Caco-2 (cell line): Measurements from ENCODE around the gene UQCRH. TPM values are rescaled to one million over a fixed set of nuclear protein-coding genes. Genes with fewer than 3 reads are reported as not detected.

ENCODE experiments used
- BruUV-seq: library from RNA; stranded (reverse); fragments of 400-500 nt; replicated peaks from 2 replicates; lab custom pipeline; 2021; lab: Mats Ljungman, UMichigan
- CTCF ChIA-PET: fragments of 300-600 bp; sonication (Branson Sonifier 250); formaldehyde crosslinking; loops from one replicate; lab custom pipeline; 2022; ENCODE audit warnings: antibody characterized with exemption; lab: Charles Lee
- POLR2A ChIA-PET: fragments of 300-600 bp; sonication (Branson Sonifier 250); formaldehyde crosslinking; loops from one replicate; lab custom pipeline; 2022; ENCODE audit warnings: antibody characterized with exemption; lab: Charles Lee
- DNase-seq, 2 experiments: peaks; one replicate each; pipeline versions ENCODE4 v3.0.0 to v3.0.0-alpha.2; 2020 to 2022
- H3K27me3 ChIP-seq: replicated peaks from 2 replicates; pipeline ENCODE4 v1.6.0; 2011; ENCODE audit warnings: low read length; ENCODE audit not compliant: control insufficient read depth, insufficient read depth
- H3K36me3 ChIP-seq: 2 replicates; pipeline ENCODE4 v1.5.1; 2011; ENCODE audit warnings: low read length; ENCODE audit not compliant: control insufficient read depth, insufficient read depth
- H3K4me1 ChIP-seq: fragments of 250-450 bp; sonication (Bioruptor Pico); 2 replicates; pipeline ENCODE4 v1.5.1; 2020; ENCODE audit warnings: mild to moderate bottlenecking
- H3K4me3 ChIP-seq: 2 replicates; pipeline ENCODE4 v1.5.1; 2011; ENCODE audit warnings: low read depth, mild to moderate bottlenecking, control low read depth, low read length
- H3K9me3 ChIP-seq: fragments of 250-450 bp; sonication (Bioruptor Pico); 2 replicates; pipeline ENCODE4 v1.5.1; 2020; ENCODE audit warnings: mild to moderate bottlenecking, moderate library complexity
- H3K27ac Mint-ChIP-seq: one replicate; pipeline ENCODE4 v1.8.0; 2022; ENCODE audit warnings: mixed read lengths; ENCODE audit not compliant: unreplicated experiment
- H3K27me3 Mint-ChIP-seq: one replicate; pipeline ENCODE4 v1.8.0; 2022; ENCODE audit warnings: mixed read lengths; ENCODE audit not compliant: insufficient read depth, unreplicated experiment
- H3K36me3 Mint-ChIP-seq: one replicate; pipeline ENCODE4 v1.8.0; 2022; ENCODE audit warnings: mild to moderate bottlenecking, mixed read lengths; ENCODE audit not compliant: insufficient read depth, unreplicated experiment
- H3K4me1 Mint-ChIP-seq: one replicate; pipeline ENCODE4 v1.8.0; 2022; ENCODE audit warnings: low read depth, mixed read lengths; ENCODE audit not compliant: unreplicated experiment
- H3K4me3 Mint-ChIP-seq: one replicate; pipeline ENCODE4 v1.8.0; 2022; ENCODE audit warnings: mild to moderate bottlenecking, moderate library complexity, mixed read lengths; ENCODE audit not compliant: unreplicated experiment
- H3K9me3 Mint-ChIP-seq: one replicate; pipeline ENCODE4 v1.8.0; 2022; ENCODE audit warnings: mixed read lengths; ENCODE audit not compliant: unreplicated experiment
- CTCF ChIP-seq, 2 experiments: fragments of 200-600 bp in 1 of 2; IDR thresholded peaks; 1 replicate in 1 of 2; 2 replicates in 1 of 2; pipeline versions ENCODE4 v1.5.1 to v1.8.0; 2011 to 2022; ENCODE audit warnings: antibody characterized with exemption in 1 of 2, control low read depth in 1 of 2, inconsistent platforms in 1 of 2, low read depth in 1 of 2, low read length in 1 of 2, mild to moderate bottlenecking in 1 of 2, moderate library complexity in 1 of 2; ENCODE audit not compliant: insufficient read depth in 1 of 2, severe bottlenecking in 1 of 2, unreplicated experiment in 1 of 2
- intact Hi-C: fragments of 100-400 bp; cut with micrococcal nuclease; formaldehyde crosslinking; loops from one replicate; pipeline ENCODE4 v1.10.0; 2022; ENCODE audit not compliant: unreplicated experiment
- total RNA-seq: library from RNA; stranded (reverse); gene quantifications from 2 replicates; pipeline ENCODE4 v1.2.3, GENCODE V29; 2022

The UQCRH gene
- total RNA-seq, 1 experiment from 2014 or later: 277 TPM

GRCh38 chr1:46340404-46341221 is 37.1 kb downstream of the UQCRH start, which contains the start of gene NSUN4:
Gene NSUN4, plus strand, starts transcription at chr1:46340807. Its CDS starts 20 bp downstream, at chr1:46340827.
- POLR2A ChIA-PET: interaction anchor here (0.6 to 1.2 kb wide), 3 partner anchors 38 to 1540 kb away, joined by 3 to 6 read pairs (median 5); partner anchors contain the start of genes PLK3 and RAD54L

GRCh38 chr1:46341222-46342083 is 38.0 kb downstream of the UQCRH start:
- intact Hi-C loops: loop anchor here (2.0 to 10.0 kb wide), 2 partner anchors 39 to 57 kb away; partner anchors contain the start of genes LRRC41 and UQCRH
- no peak for TF ChIP-seq CTCF (IDR thresholded peaks at IDR 0.05; ENCODE audit: insufficient read depth in 1 of 2, low read depth in 1 of 2, low read length in 1 of 2, severe bottlenecking in 1 of 2, unreplicated experiment in 1 of 2)
- no peaks in the 10 kb centered on the region for H3K36me3 ChIP-seq
- H3K4me3 Mint-ChIP-seq: peak overlapping the region; percentile 93
- BruUV-seq: no TSS peak
- peak overlapping the region; percentile 95 for H3K27ac Mint-ChIP-seq
- H3K4me3 ChIP-seq: peak overlapping the region; percentile 69
- ChIA-PET CTCF (no interaction called here), POLR2A (interaction anchor here (0.6 kb wide), 1 partner anchor 1541 kb away, joined by 3 read pairs; the partner anchor contains the start of gene PLK3)
- no peaks in the 10 kb centered on the region for H3K27me3 ChIP-seq
- no peaks in the 10 kb centered on the region for H3K4me1 ChIP-seq
- H3K4me1 Mint-ChIP-seq: peaks cover 18% of the 10 kb centered on the region
- H3K9me3 Mint-ChIP-seq: no peaks in the 10 kb centered on the region
- DNase-seq: peak in 1 of 2 experiments; percentile 7
- H3K36me3 Mint-ChIP-seq: peaks cover 25% of the 10 kb centered on the region
- no peaks in the 10 kb centered on the region for H3K9me3 ChIP-seq
- H3K27me3 Mint-ChIP-seq: no peaks in the 10 kb centered on the region

More at GRCh38 chr1:46340404-46341221, 37.1 kb downstream of the UQCRH start, which contains the start of gene NSUN4:
- Mint-ChIP-seq H3K9me3 (no peaks in the 10 kb centered on the region), H3K36me3 (peaks cover 22% of the 10 kb centered on the region), H3K27me3 (no peaks in the 10 kb centered on the region), H3K4me1 (peaks cover 18% of the 10 kb centered on the region), H3K27ac (peak within 1 kb of the TSS; percentile 95), H3K4me3 (peak within 1 kb of the TSS; percentile 93)
- no peaks in the 10 kb centered on the region for H3K4me1 ChIP-seq
- no peaks in the 10 kb centered on the region for H3K36me3 ChIP-seq
- TSS peak; percentile 85 for BruUV-seq
- peak within 1 kb of the TSS; percentile 69 for H3K4me3 ChIP-seq
- H3K9me3 ChIP-seq: no peaks in the 10 kb centered on the region
- CTCF ChIA-PET: interaction anchor here (0.6 to 1.2 kb wide), 5 partner anchors 24 to 117 kb away, joined by 3 to 8 read pairs (median 3); no protein-coding TSS in a partner anchor
- intact Hi-C loops: loop anchor here (1.0 to 10.0 kb wide), 3 partner anchors 38 to 93 kb away; partner anchors contain the start of genes LRRC41, RAD54L and UQCRH
- peak; percentile 84 to 87 for DNase-seq
- TF ChIP-seq CTCF (IDR thresholded peaks at IDR 0.05; ENCODE audit: insufficient read depth in 1 of 2, low read depth in 1 of 2, low read length in 1 of 2, severe bottlenecking in 1 of 2, unreplicated experiment in 1 of 2): peak; percentile 43 to 67
- H3K27me3 ChIP-seq: no peaks in the 10 kb centered on the region
